GM12878 (cell line): ENCODE data around the gene AP1AR. TPM values are rescaled to one million over a fixed set of nuclear protein-coding genes. Genes with fewer than 3 reads are reported as not detected.
A peak's percentile ranks its signal among the peaks of the same experiment; 100 is the strongest.

Experiments used
- ATAC-seq: fragments of 200-7000 bp; cut with Tn5 transposase; 3 replicates; pipeline ENCODE4 v1.9.1; 2020; ENCODE audit warnings: mild to moderate bottlenecking, moderate library complexity
- BruUV-seq: library from RNA; stranded (reverse); fragments of 400-500 nt; replicated peaks from 2 replicates; lab custom pipeline; 2021; lab: Mats Ljungman, UMichigan
- CTCF ChIA-PET: fragments of 300-600 bp; sonication (Branson Sonifier 250); formaldehyde crosslinking; extraction: SDS; loops from one replicate; lab custom pipeline; 2021; ENCODE audit warnings: inconsistent platforms; lab: Yijun Ruan, JAX
- POLR2A ChIA-PET: fragments of 350-600 bp; formaldehyde crosslinking; extraction: SDS; loops from one replicate; lab custom pipeline; 2021; ENCODE audit warnings: inconsistent platforms; lab: Charles Lee
- RAD21 ChIA-PET: fragments of 300-600 bp; sonication (Branson Sonifier 250); formaldehyde crosslinking; loops from one replicate; lab custom pipeline; 2023; ENCODE audit warnings: antibody characterized with exemption; ENCODE audit not compliant: unreplicated experiment; lab: Charles Lee
- SMC1A ChIA-PET: fragments of 300-600 bp; sonication (Branson Sonifier 250); formaldehyde crosslinking; loops from one replicate; lab custom pipeline; 2023; ENCODE audit not compliant: unreplicated experiment, uncharacterized antibody; lab: Charles Lee
- DNase-seq: peaks from one replicate; pipeline ENCODE4 v3.0.0-alpha.2; 2011; ENCODE audit warnings: low read depth, low spot score
- FAIRE-seq: peaks from 3 replicates; lab custom pipeline; 2011; peaks lifted over from hg19 to GRCh38; lab: Jason Lieb, UNC
- H2AFZ ChIP-seq: 2 replicates; pipeline ENCODE4 v1.6.0; 2011; ENCODE audit warnings: low read depth, low read length, control low read depth; ENCODE audit not compliant: control insufficient read depth
- H3K27ac ChIP-seq: 2 replicates; pipeline ENCODE4 v1.5.1; 2011; ENCODE audit warnings: control low read depth; ENCODE audit not compliant: control insufficient read depth, insufficient read depth
- H3K27me3 ChIP-seq, 2 experiments: replicated peaks in 1 of 2; 2 replicates each; pipeline versions ENCODE4 v1.6.0 to v1.6.1; 2011; ENCODE audit warnings: low read length in 1 of 2; ENCODE audit not compliant: control insufficient read depth in 2 of 2, insufficient read depth in 2 of 2
- H3K36me3 ChIP-seq, 2 experiments: 2 replicates each; pipeline ENCODE4 v1.5.1; 2011; ENCODE audit warnings: low read length in 1 of 2; ENCODE audit not compliant: control insufficient read depth in 2 of 2, insufficient read depth in 2 of 2
- H3K4me1 ChIP-seq: 2 replicates; pipeline ENCODE4 v1.6.1; 2011; ENCODE audit warnings: mild to moderate bottlenecking, low read length, moderate library complexity, mixed read lengths; ENCODE audit not compliant: control insufficient read depth, insufficient read depth
- H3K4me2 ChIP-seq: 2 replicates; pipeline ENCODE4 v1.6.0; 2011; ENCODE audit warnings: control low read depth; ENCODE audit not compliant: control insufficient read depth, insufficient read depth
- H3K4me3 ChIP-seq: fragments of 200-600 bp; sonication (generic); 2 replicates; pipeline ENCODE4 v1.5.1; 2016
- H3K79me2 ChIP-seq: 2 replicates; pipeline ENCODE4 v1.6.0; 2011; ENCODE audit warnings: low read length; ENCODE audit not compliant: control insufficient read depth, insufficient read depth
- H3K9ac ChIP-seq: 2 replicates; pipeline ENCODE4 v1.8.0; 2011; ENCODE audit warnings: low read length, control low read depth, mixed read lengths; ENCODE audit not compliant: control insufficient read depth, insufficient read depth
- H3K9me3 ChIP-seq: replicated peaks from 3 replicates; pipeline ENCODE4 v1.5.1; 2011; ENCODE audit warnings: mild to moderate bottlenecking, low read length; ENCODE audit not compliant: control insufficient read depth, insufficient read depth
- H4K20me1 ChIP-seq: 2 replicates; pipeline ENCODE4 v1.6.0; 2011; ENCODE audit not compliant: control insufficient read depth, insufficient read depth
- CHD2 ChIP-seq: IDR thresholded peaks from 2 replicates; pipeline ENCODE4 v1.6.1; 2011; ENCODE audit warnings: low read depth, low read length, improper control_type of control experiment, borderline replicate concordance
- CREB1 ChIP-seq: IDR thresholded peaks from 2 replicates; pipeline ENCODE4 v1.6.1; 2012; ENCODE audit warnings: low read depth, mild to moderate bottlenecking, inconsistent platforms
- DPF2 ChIP-seq: fragments of 450-650 bp; IDR thresholded peaks from 2 replicates; pipeline ENCODE4 v1.6.1; 2017; ENCODE audit warnings: mild to moderate bottlenecking
- EP300 ChIP-seq, 2 experiments: fragments of 150-350 bp in 1 of 2; IDR thresholded peaks; 2 replicates each; pipeline ENCODE4 v1.6.1; 2011 to 2012; ENCODE audit warnings: low read depth in 2 of 2, low read length in 2 of 2, borderline replicate concordance in 1 of 2, improper control_type of control experiment in 1 of 2, inconsistent platforms in 1 of 2; ENCODE audit not compliant: control insufficient read depth in 1 of 2
- HDGF ChIP-seq: fragments of 450-650 bp; IDR thresholded peaks from 2 replicates; pipeline ENCODE4 v1.6.1; 2016; ENCODE audit warnings: antibody characterized with exemption
- KLF5 ChIP-seq: fragments of 450-650 bp; IDR thresholded peaks from 2 replicates; pipeline ENCODE4 v1.6.1; 2014; ENCODE audit warnings: mild to moderate bottlenecking; ENCODE audit not compliant: partially characterized antibody
- NR2F1 ChIP-seq: fragments of 450-650 bp; conservative IDR thresholded peaks from 2 replicates; pipeline ENCODE4 v1.6.1; 2017; ENCODE audit warnings: mild to moderate bottlenecking
- RAD51 ChIP-seq: fragments of 450-650 bp; IDR thresholded peaks from 2 replicates; pipeline ENCODE4 v1.6.1; 2016; ENCODE audit warnings: moderate library complexity, mild to moderate bottlenecking, inconsistent platforms
- RB1 ChIP-seq: fragments of 450-650 bp; formaldehyde crosslinking; IDR thresholded peaks from 2 replicates; pipeline ENCODE4 v1.6.1; 2017; ENCODE audit warnings: mild to moderate bottlenecking, borderline replicate concordance
- RCOR1 ChIP-seq: conservative IDR thresholded peaks from 2 replicates; pipeline ENCODE4 v1.6.1; 2012; ENCODE audit warnings: low read depth, low read length, improper control_type of control experiment
- SREBF1 ChIP-seq: IDR thresholded peaks from 2 replicates; pipeline ENCODE4 v1.6.1; 2012; ENCODE audit warnings: mild to moderate bottlenecking, low read length
- SRF ChIP-seq, 2 experiments: IDR thresholded peaks; 2 replicates each; pipeline ENCODE4 v1.6.1; 2011; ENCODE audit warnings: low read depth in 2 of 2, low read length in 2 of 2, mild to moderate bottlenecking in 1 of 2, moderate library complexity in 1 of 2
- SUPT20H ChIP-seq: IDR thresholded peaks from 2 replicates; pipeline ENCODE4 v1.6.1; 2011; ENCODE audit warnings: low read depth, mild to moderate bottlenecking, low read length, moderate library complexity, borderline replicate concordance; ENCODE audit not compliant: control insufficient read depth
- TARDBP ChIP-seq: IDR thresholded peaks from 2 replicates; pipeline ENCODE4 v1.6.1; 2016; ENCODE audit warnings: borderline replicate concordance
- WRNIP1 ChIP-seq: IDR thresholded peaks from 2 replicates; pipeline ENCODE4 v1.6.1; 2011; ENCODE audit warnings: low read depth, low read length, improper control_type of control experiment, borderline replicate concordance
- ZNF384 ChIP-seq: IDR thresholded peaks from 2 replicates; pipeline ENCODE4 v1.6.1; 2012; ENCODE audit warnings: low read depth, mild to moderate bottlenecking, low read length, improper control_type of control experiment, borderline replicate concordance
- ZNF622 ChIP-seq: fragments of 450-650 bp; IDR thresholded peaks from 2 replicates; pipeline ENCODE4 v1.6.1; 2017; ENCODE audit warnings: mild to moderate bottlenecking, inconsistent platforms
- WGBS: methylation state at CpG from one replicate; pipeline ENCODE4 v1.1.6; 2016; ENCODE audit warnings: low lambda C conversion rate; ENCODE audit not compliant: insufficient replicate concordance, insufficient coverage; ENCODE audit errors: missing lambda C conversion rate; 5-methylcytosine and 5-hydroxymethylcytosine counted together
- in situ Hi-C: fragments of 300-500 bp; cut with MboI; formaldehyde crosslinking; loops from 9 replicates; pipeline ENCODE4 v1.14.3; 2018; ENCODE audit warnings: mixed read lengths
- intact Hi-C: fragments of 100-400 bp; cut with micrococcal nuclease; formaldehyde crosslinking; loops from one replicate; pipeline ENCODE4 v1.14.2; 2022; ENCODE audit not compliant: unreplicated experiment
- polyA plus RNA-seq, 11 experiments: library from polyadenylated mRNA; depleted of rRNA in 4 of 11; unstranded in 6 of 11; stranded (reverse) in 5 of 11; fragments of >200 nt; fragmentation: Nextera tagmentation in 4 of 11; fragmentation: Illumina TruSeq in 1 of 11; extraction: Ambion mirVana in 4 of 11; extraction: Trizol in 1 of 11; gene quantifications; 1 replicate in 1 of 11; 2 replicates in 10 of 11; pipeline versions ENCODE4 v1.2.1 to v1.2.3, GENCODE V29; 2011 to 2016; ENCODE audit warnings: inconsistent platforms in 2 of 11, missing spikeins in 2 of 11, low read depth in 1 of 11
- total RNA-seq, 4 experiments: library from RNA; depleted of rRNA in 3 of 4; stranded (reverse); fragments of >200 nt in 3 of 4; fragmentation: Illumina TruSeq in 1 of 4; extraction: Trizol in 1 of 4; gene quantifications; 2 replicates each; pipeline versions ENCODE4 v1.2.1 to v1.2.3, GENCODE V29; 2013 to 2021
- TF ChIP-seq, protein P1 (sequence below): fragments of 450-650 bp; IDR thresholded peaks from 2 replicates; pipeline ENCODE4 v1.6.1; 2017; ENCODE audit warnings: low read depth, mild to moderate bottlenecking, moderate library complexity
- TF ChIP-seq, protein P2 (sequence below): IDR thresholded peaks from 2 replicates; pipeline ENCODE4 v1.6.1; 2011; ENCODE audit warnings: borderline replicate concordance, low read depth, mild to moderate bottlenecking, moderate library complexity, low read length; ENCODE audit not compliant: insufficient read depth, poor library complexity, severe bottlenecking

The AP1AR gene
- total and polyA plus RNA-seq, 10 of the 15 experiments (the other 5 are each of a cell fraction or from before 2014, with no cell fraction given), result 5.6 to 29.1 (median 16.3) TPM

DNA sequence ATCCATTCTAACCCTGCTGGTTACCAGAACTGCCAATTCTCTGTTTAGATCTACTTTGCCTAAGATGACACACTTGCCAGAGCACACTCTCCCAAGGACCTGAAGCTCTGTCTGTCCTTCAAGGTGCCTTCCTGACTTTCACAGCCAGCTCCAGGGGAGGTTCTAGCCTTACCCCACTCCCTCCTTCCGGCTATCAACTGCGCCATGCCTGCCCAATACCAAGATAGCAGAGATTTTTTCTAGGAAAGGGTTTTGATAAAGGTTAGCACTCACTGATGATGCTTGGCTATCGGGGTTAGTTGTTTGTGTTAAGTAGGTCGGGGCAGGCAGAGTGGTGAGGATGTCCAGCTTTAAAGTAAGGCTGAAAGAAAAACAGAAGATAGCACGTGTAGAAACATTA is 79.9 kb downstream of the AP1AR start (continued):
- TF ChIP-seq EP300 (IDR thresholded peaks at IDR 0.05; ENCODE audit: borderline replicate concordance in 1 of 2, control insufficient read depth in 1 of 2, low read depth in 2 of 2, low read length in 2 of 2), result no peak
- TF ChIP-seq SRF (IDR thresholded peaks at IDR 0.05; ENCODE audit: low read depth in 2 of 2, low read length in 2 of 2), result no peak
- no peak for TF ChIP-seq SUPT20H

DNA sequence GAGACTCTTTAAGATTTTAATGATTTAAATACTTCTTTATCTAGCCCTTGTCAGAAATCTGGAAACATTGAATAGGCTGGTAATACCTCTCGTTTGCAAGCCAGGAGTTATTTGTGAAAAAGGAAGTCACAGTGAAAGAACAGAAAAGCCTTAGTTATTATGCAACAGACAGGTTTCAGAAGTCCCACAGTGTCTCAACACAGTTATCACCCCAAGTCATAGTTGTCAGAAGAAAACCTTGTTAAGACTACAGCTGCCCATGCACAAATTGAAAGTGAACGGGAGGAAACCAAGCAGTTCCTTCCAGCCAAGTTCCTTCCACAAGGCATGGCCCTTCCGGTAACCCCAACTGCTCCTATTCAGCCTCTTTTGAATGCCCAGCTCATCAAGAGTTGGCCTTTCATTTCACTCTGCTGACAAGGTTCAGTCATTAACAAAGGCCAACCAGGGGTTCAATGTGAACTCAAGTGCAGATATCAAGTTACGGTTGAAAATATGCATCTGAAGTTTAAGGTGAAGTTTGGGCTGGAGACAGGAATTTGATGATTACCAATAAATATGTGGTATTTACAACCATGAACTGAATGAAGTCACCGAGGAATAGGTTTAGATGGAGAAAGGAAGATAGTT is 81.1 kb downstream of the AP1AR start:
- peak overlapping the region; percentile 47 for H2AFZ ChIP-seq
- TSS peak; percentile 51 for BruUV-seq
- peaks cover 6% of the 10 kb centered on the region for H3K79me2 ChIP-seq
- ATAC-seq, result peak; percentile 97
- peak overlapping the region; percentile 85 for H3K27ac ChIP-seq
- ChIA-PET POLR2A (interaction anchor here (0.5 to 6.4 kb wide), 7 partner anchors 13 to 80 kb away, joined by 3 to 81 read pairs (median 7); partner anchors contain the start of genes ALPK1 and TIFA), SMC1A (interaction anchor here (1.0 to 8.1 kb wide), 11 partner anchors 8 to 204 kb away, joined by 3 to 91 read pairs (median 10); partner anchors contain the start of genes ALPK1 and TIFA), RAD21 (interaction anchor here (0.6 to 4.2 kb wide), 14 partner anchors 8 to 213 kb away, joined by 3 to 37 read pairs (median 6); partner anchors contain the start of genes ALPK1 and TIFA), CTCF (interaction anchor here (1.3 to 2.9 kb wide), 8 partner anchors 9 to 46 kb away, joined by 4 to 19 read pairs (median 6); partner anchors contain the start of genes ALPK1 and TIFA)
- 3% methylated on average over 5 of the region's 5 CpGs for WGBS
- H3K9me3 ChIP-seq, result no peaks in the 10 kb centered on the region; the same call in 2 of the 3 replicates
- peaks cover 25% of the 10 kb centered on the region for H3K4me1 ChIP-seq
- DNase-seq, result peak; percentile 88
- H3K4me2 ChIP-seq, result peak overlapping the region; percentile 91
- in situ Hi-C loops (no loop called here), intact Hi-C loops (no loop called here)
- FAIRE-seq, result peak; percentile 78
- no peaks in the 10 kb centered on the region for H3K27me3 ChIP-seq
- no peaks in the 10 kb centered on the region for H3K36me3 ChIP-seq
- H3K9ac ChIP-seq, result peak overlapping the region; percentile 22
- H3K4me3 ChIP-seq, result peak overlapping the region; percentile 70
- no peaks in the 10 kb centered on the region for H4K20me1 ChIP-seq
- TF ChIP-seq NR2F1 (peak; percentile 50; the same call in 1 of the 2 replicates), ZNF622 (no peak), ZNF384 (no peak), RB1 (no peak), RCOR1 (no peak), HDGF (no peak), SREBF1 (no peak), KLF5 (no peak), DPF2 (peak; percentile 53; the same call in 1 of the 2 replicates), TARDBP (no peak), CREB1 (peak; percentile 51), RAD51 (no peak; the same call in 1 of the 2 replicates), CHD2 (no peak), WRNIP1 (no peak)
- TF ChIP-seq, protein P1, sequence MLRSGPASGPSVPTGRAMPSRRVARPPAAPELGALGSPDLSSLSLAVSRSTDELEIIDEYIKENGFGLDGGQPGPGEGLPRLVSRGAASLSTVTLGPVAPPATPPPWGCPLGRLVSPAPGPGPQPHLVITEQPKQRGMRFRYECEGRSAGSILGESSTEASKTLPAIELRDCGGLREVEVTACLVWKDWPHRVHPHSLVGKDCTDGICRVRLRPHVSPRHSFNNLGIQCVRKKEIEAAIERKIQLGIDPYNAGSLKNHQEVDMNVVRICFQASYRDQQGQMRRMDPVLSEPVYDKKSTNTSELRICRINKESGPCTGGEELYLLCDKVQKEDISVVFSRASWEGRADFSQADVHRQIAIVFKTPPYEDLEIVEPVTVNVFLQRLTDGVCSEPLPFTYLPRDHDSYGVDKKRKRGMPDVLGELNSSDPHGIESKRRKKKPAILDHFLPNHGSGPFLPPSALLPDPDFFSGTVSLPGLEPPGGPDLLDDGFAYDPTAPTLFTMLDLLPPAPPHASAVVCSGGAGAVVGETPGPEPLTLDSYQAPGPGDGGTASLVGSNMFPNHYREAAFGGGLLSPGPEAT, result peak; percentile 69
- TF ChIP-seq, protein P2, sequence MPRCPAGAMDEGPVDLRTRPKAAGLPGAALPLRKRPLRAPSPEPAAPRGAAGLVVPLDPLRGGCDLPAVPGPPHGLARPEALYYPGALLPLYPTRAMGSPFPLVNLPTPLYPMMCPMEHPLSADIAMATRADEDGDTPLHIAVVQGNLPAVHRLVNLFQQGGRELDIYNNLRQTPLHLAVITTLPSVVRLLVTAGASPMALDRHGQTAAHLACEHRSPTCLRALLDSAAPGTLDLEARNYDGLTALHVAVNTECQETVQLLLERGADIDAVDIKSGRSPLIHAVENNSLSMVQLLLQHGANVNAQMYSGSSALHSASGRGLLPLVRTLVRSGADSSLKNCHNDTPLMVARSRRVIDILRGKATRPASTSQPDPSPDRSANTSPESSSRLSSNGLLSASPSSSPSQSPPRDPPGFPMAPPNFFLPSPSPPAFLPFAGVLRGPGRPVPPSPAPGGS, result peak; percentile 55
